Neural cell (in vitro differentiated cells): ENCODE results near the gene AFAP1. TPM values are rescaled to one million over a fixed set of nuclear protein-coding genes. Genes with fewer than 3 reads are reported as not detected.

Source experiments
- H2AFZ ChIP-seq: fragments of 200-600, 300-800 bp; sonication (generic), shearing (Covaris generic); 2 replicates; pipeline ENCODE4 v1.6.0; 2014; ENCODE audit warnings: low read depth, mild to moderate bottlenecking, antibody characterized with exemption, low read length, moderate library complexity
- H3F3A ChIP-seq: fragments of 200-600 bp; shearing (Covaris generic); 2 replicates; pipeline ENCODE4 v1.6.1; 2016; ENCODE audit warnings: mild to moderate bottlenecking, moderate library complexity, mixed read lengths, antibody characterized with exemption, low read length; ENCODE audit not compliant: insufficient read depth, poor library complexity, severe bottlenecking
- H3K27ac ChIP-seq: fragments of 200-600, 300-800 bp; sonication (generic), shearing (Covaris generic); 2 replicates; pipeline ENCODE4 v1.5.1; 2014; ENCODE audit warnings: mild to moderate bottlenecking, low read length, moderate library complexity
- H3K27me3 ChIP-seq: fragments of 300-800, 200-600 bp; sonication (generic), shearing (Covaris generic); 2 replicates; pipeline ENCODE4 v1.6.0; 2014; ENCODE audit warnings: mild to moderate bottlenecking, low read depth, low read length, moderate library complexity; ENCODE audit not compliant: insufficient read depth
- H3K36me3 ChIP-seq: fragments of 300-800, 200-600 bp; sonication (generic), shearing (Covaris generic); 2 replicates; pipeline ENCODE4 v1.5.1; 2014; ENCODE audit warnings: mild to moderate bottlenecking, antibody characterized with exemption, low read length, moderate library complexity; ENCODE audit not compliant: insufficient read depth
- H3K4me2 ChIP-seq: fragments of 300-800, 200-600 bp; sonication (generic), shearing (Covaris generic); 2 replicates; pipeline ENCODE4 v1.6.0; 2014; ENCODE audit warnings: mild to moderate bottlenecking, low read length
- H3K4me3 ChIP-seq: fragments of 300-800, 200-600 bp; sonication (generic), shearing (Covaris generic); 2 replicates; pipeline ENCODE4 v1.5.1; 2014; ENCODE audit warnings: mild to moderate bottlenecking, low read length, moderate library complexity
- H3K79me2 ChIP-seq: fragments of 200-600 bp; shearing (Covaris generic); replicated peaks from 2 replicates; pipeline ENCODE4 v1.6.0; 2014; ENCODE audit warnings: mild to moderate bottlenecking, low read length, moderate library complexity; ENCODE audit not compliant: insufficient read depth
- H3K9ac ChIP-seq: fragments of 300-800, 200-600 bp; sonication (generic), shearing (Covaris generic); 2 replicates; pipeline ENCODE4 v1.6.1; 2016; ENCODE audit warnings: mild to moderate bottlenecking, low read length, mixed read lengths
- H3K9me2 ChIP-seq: fragments of 200-600 bp; shearing (Covaris generic); 2 replicates; pipeline ENCODE4 v1.6.1; 2016; ENCODE audit warnings: mild to moderate bottlenecking, low read length, mixed read lengths; ENCODE audit not compliant: insufficient read depth
- H3K9me3 ChIP-seq: fragments of 200-600, 300-800 bp; sonication (generic), shearing (Covaris generic); 2 replicates; pipeline ENCODE4 v1.6.1; 2016; ENCODE audit warnings: mild to moderate bottlenecking, mixed run types, low read length, moderate library complexity, mixed read lengths
- H4K20me1 ChIP-seq: fragments of 200-600 bp; shearing (Covaris generic); 2 replicates; pipeline ENCODE4 v1.6.1; 2016; ENCODE audit warnings: mild to moderate bottlenecking, mixed run types; ENCODE audit not compliant: insufficient read depth
- CTCF ChIP-seq: fragments of 450-650 bp; IDR thresholded peaks from 2 replicates; pipeline ENCODE4 v1.5.1; 2014; ENCODE audit warnings: antibody characterized with exemption, mild to moderate bottlenecking, moderate library complexity; ENCODE audit not compliant: poor library complexity, severe bottlenecking
- EP300 ChIP-seq: fragments of 450-650 bp; conservative IDR thresholded peaks from 2 replicates; pipeline ENCODE4 v1.6.1; 2014; ENCODE audit warnings: antibody characterized with exemption, mild to moderate bottlenecking, moderate library complexity; ENCODE audit not compliant: poor library complexity, severe bottlenecking
- EZH2 ChIP-seq: fragments of 200-600, 300-800 bp; shearing (Covaris generic), sonication (generic); IDR thresholded peaks from 2 replicates; pipeline ENCODE4 v1.6.1; 2014; ENCODE audit warnings: antibody characterized with exemption, low read length, borderline replicate concordance, mild to moderate bottlenecking; ENCODE audit not compliant: insufficient read depth, poor library complexity, severe bottlenecking
- MXI1 ChIP-seq: fragments of 450-650 bp; conservative IDR thresholded peaks from 2 replicates; pipeline ENCODE4 v1.6.1; 2014; ENCODE audit warnings: antibody characterized with exemption, mild to moderate bottlenecking; ENCODE audit not compliant: poor library complexity, severe bottlenecking
- POLR2AphosphoS5 ChIP-seq: IDR thresholded peaks from 2 replicates; pipeline ENCODE4 v1.6.1; 2012
- RAD21 ChIP-seq: fragments of 450-650 bp; conservative IDR thresholded peaks from 2 replicates; pipeline ENCODE4 v1.6.1; 2014; ENCODE audit warnings: antibody characterized with exemption, mild to moderate bottlenecking, moderate library complexity
- REST ChIP-seq: IDR thresholded peaks from 2 replicates; pipeline ENCODE4 v1.6.1; 2012; ENCODE audit warnings: borderline replicate concordance
- SMC3 ChIP-seq: fragments of 450-650 bp; conservative IDR thresholded peaks from 2 replicates; pipeline ENCODE4 v1.6.1; 2014; ENCODE audit warnings: antibody characterized with exemption, mild to moderate bottlenecking, moderate library complexity; ENCODE audit not compliant: poor library complexity
- TAF1 ChIP-seq: IDR thresholded peaks from 2 replicates; pipeline ENCODE4 v1.6.1; 2012; ENCODE audit warnings: low read depth
- polyA plus RNA-seq: library from polyadenylated mRNA; depleted of rRNA; stranded (reverse); fragments of >200 nt; gene quantifications from 2 replicates; pipeline ENCODE4 v1.2.3, GENCODE V29; 2014

AFAP1 gene
- polyA plus RNA-seq, 1 donor from 2014 or later, result 38.9 TPM

DNA sequence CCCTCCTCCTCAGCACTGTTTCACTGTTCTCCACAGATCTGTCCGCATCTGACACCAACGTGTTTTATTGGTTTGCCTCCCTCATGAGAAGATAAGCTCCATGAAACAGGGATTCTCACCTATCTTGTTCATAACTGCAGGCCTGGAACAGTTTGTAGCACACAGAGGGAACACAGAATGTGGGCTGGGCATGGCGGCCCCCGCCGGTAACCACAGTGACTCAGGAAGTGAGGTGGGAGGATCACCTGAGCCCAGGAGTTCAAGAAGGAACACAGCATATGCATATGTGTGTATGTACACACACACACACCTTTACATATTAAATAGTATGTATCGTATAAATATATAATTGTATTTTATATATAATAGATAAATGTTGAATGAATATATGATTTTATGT, 168.6 kb downstream of the AFAP1 start:
- Histone ChIP-seq H3F3A (no peaks in the 10 kb centered on the region), H3K9ac (no peak overlapping the region), H3K27me3 (no peaks in the 10 kb centered on the region), H3K9me2 (no peaks in the 10 kb centered on the region), H3K79me2 (no peaks in the 10 kb centered on the region), H4K20me1 (no peaks in the 10 kb centered on the region), H3K4me2 (no peak overlapping the region), H3K27ac (no peak overlapping the region), H2AFZ (no peak overlapping the region), H3K4me3 (no peak overlapping the region), H3K9me3 (no peaks in the 10 kb centered on the region), H3K36me3 (no peaks in the 10 kb centered on the region)
- TF ChIP-seq SMC3, result no peak
- TF ChIP-seq REST, result no peak
- no peak for TF ChIP-seq POLR2AphosphoS5
- no peak for TF ChIP-seq TAF1
- TF ChIP-seq CTCF, result no peak
- TF ChIP-seq RAD21, result no peak
- TF ChIP-seq EZH2, result no peak
- TF ChIP-seq EP300, result no peak
- no peak for TF ChIP-seq MXI1

DNA sequence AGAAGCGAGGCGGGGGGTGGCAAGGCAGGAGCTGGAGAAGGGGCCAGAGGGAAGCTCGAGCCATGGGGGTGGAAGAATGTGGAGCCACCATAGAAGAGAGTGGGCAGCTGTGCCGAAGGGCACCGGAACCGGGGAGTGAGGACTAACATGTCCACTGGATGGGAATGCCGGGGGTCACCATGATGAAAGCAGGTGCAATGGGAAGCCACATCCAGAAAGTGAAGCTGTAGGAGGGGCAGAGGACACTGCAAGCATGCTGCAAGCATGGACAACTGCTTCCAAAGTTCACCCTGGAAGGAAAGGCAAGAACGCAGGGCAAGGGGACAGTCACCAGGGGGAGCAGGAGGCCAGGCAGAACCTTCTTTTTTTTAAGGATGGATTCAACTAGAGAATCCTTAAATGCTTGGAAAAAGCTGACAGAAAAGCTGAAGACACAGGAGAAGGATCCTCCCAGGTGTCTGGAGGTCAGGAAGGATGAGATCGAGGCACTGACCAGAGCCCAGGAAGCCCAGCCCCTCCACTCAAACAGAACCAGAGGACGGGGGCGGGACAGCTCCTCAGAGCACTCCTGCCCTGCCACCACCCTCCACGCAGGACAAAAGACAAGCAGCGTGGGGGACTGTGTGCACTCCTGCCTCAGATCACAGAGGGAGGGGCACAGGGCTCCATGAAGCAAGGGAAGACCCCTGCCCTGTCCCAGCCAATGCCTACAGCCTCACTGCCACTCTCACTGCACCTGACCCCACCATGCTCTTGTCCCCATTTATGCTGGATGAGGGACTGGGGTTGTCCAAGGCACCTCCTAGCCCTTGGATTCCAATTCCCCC, 169.2 kb downstream of the AFAP1 start:
- Histone ChIP-seq H3K4me2 (no peak overlapping the region), H3K4me3 (no peak overlapping the region), H3K36me3 (no peaks in the 10 kb centered on the region), H4K20me1 (no peaks in the 10 kb centered on the region), H3K9me3 (no peaks in the 10 kb centered on the region), H2AFZ (no peak overlapping the region), H3K27me3 (no peaks in the 10 kb centered on the region), H3F3A (no peaks in the 10 kb centered on the region), H3K79me2 (no peaks in the 10 kb centered on the region), H3K27ac (no peak overlapping the region), H3K9ac (no peak overlapping the region), H3K9me2 (no peaks in the 10 kb centered on the region)
- no peak for TF ChIP-seq MXI1
- no peak for TF ChIP-seq POLR2AphosphoS5
- no peak for TF ChIP-seq EZH2
- TF ChIP-seq RAD21, result peak; percentile 23
- peak; percentile 37 for TF ChIP-seq CTCF
- no peak for TF ChIP-seq REST
- peak; percentile 38 for TF ChIP-seq SMC3
- TF ChIP-seq EP300, result no peak
- no peak for TF ChIP-seq TAF1
